ENCODE measurements around the gene DBET.
"Not testable (repeated sequence)": the region's sequence is repeated elsewhere in the genome, so short reads cannot be mapped to it uniquely, and the experiment has no call there.

DBET gene

GRCh38 chr4:190047627-190048026 lies 16.7 kb upstream of the DBET start:
- FAIRE-seq; DNase-seq (ENCODE audit: insufficient read length, low spot score): not testable (repeated sequence)

GRCh38 chr4:190049378-190050239 lies 14.7 kb upstream of the DBET start:
- FAIRE-seq = not testable (repeated sequence)

GRCh38 chr4:190058997-190059396 lies 5.3 kb upstream of the DBET start:
- FAIRE-seq; DNase-seq (ENCODE audit: insufficient read length, low spot score): not testable (repeated sequence)

More at GRCh38 chr4:190049378-190050239, 14.7 kb upstream of the DBET start:
- not testable (repeated sequence) for DNase-seq (ENCODE audit: insufficient read length, low spot score)

GRCh38 chr4:190064805-190065204 lies 503 bp downstream of the DBET start:
- not testable (repeated sequence) for DNase-seq (ENCODE audit: insufficient read length, low spot score); FAIRE-seq

- DNase-seq (ENCODE audit: insufficient read length, low spot score); FAIRE-seq: not testable (repeated sequence)
These were observed 4.0 kb downstream of the DBET start for GRCh38 chr4:190068351-190068750.

GRCh38 chr4:190093052-190093451 lies 28.8 kb downstream of the DBET start:
- FAIRE-seq; DNase-seq (ENCODE audit: insufficient read length, low spot score): not testable (repeated sequence)

GRCh38 chr4:190094031-190094430 lies 29.7 kb downstream of the DBET start:
- DNase-seq (ENCODE audit: insufficient read length, low spot score); FAIRE-seq: not testable (repeated sequence)

- not testable (repeated sequence) for DNase-seq (ENCODE audit: insufficient read length, low spot score); FAIRE-seq
These were observed 31.0 kb downstream of the DBET start for GRCh38 chr4:190095335-190095734.

- not testable (repeated sequence) for DNase-seq (ENCODE audit: insufficient read length, low spot score); FAIRE-seq
These were observed 35.3 kb downstream of the DBET start for GRCh38 chr4:190099605-190100004.

- not testable (repeated sequence) for FAIRE-seq; DNase-seq (ENCODE audit: insufficient read length, low spot score)
These were observed 37.2 kb downstream of the DBET start for GRCh38 chr4:190101525-190101924.

- DNase-seq (ENCODE audit: insufficient read length, low spot score); FAIRE-seq: not testable (repeated sequence)
These were observed 41.9 kb downstream of the DBET start for GRCh38 chr4:190106191-190106590.

- DNase-seq (ENCODE audit: insufficient read length, low spot score); FAIRE-seq: not testable (repeated sequence)
These were observed 42.5 kb downstream of the DBET start for GRCh38 chr4:190106611-190107480.

- not testable (repeated sequence) for DNase-seq (ENCODE audit: insufficient read length, low spot score); FAIRE-seq
These were observed 43.6 kb downstream of the DBET start for GRCh38 chr4:190107766-190108485.

- not testable (repeated sequence) for FAIRE-seq; DNase-seq (ENCODE audit: insufficient read length, low spot score)
These were observed 44.5 kb downstream of the DBET start for GRCh38 chr4:190108756-190109155.

GRCh38 chr4:190109390-190110011 lies 45.2 kb downstream of the DBET start:
- not testable (repeated sequence) for DNase-seq (ENCODE audit: insufficient read length, low spot score); FAIRE-seq

- FAIRE-seq; DNase-seq (ENCODE audit: insufficient read length, low spot score): not testable (repeated sequence)
These were observed 45.7 kb downstream of the DBET start for GRCh38 chr4:190110033-190110432.

GRCh38 chr4:190110570-190111295 lies 46.4 kb downstream of the DBET start:
- not testable (repeated sequence) for DNase-seq (ENCODE audit: insufficient read length, low spot score); FAIRE-seq

GRCh38 chr4:190112879-190113278 lies 48.6 kb downstream of the DBET start:
- not testable (repeated sequence) for DNase-seq (ENCODE audit: insufficient read length, low spot score); FAIRE-seq

GRCh38 chr4:190114991-190115390 lies 50.7 kb downstream of the DBET start:
- not testable (repeated sequence) for FAIRE-seq; DNase-seq (ENCODE audit: insufficient read length, low spot score)

Measured in HTR-8/SVneo (cell line).